Psoas muscle (tissue), 8 donors: ENCODE measurements around the gene ATP13A3. TPM values are rescaled to one million over a fixed set of nuclear protein-coding genes. Genes with fewer than 3 reads are reported as not detected.
"Not testable (repeated sequence)": the region's sequence is repeated elsewhere in the genome, so short reads cannot be mapped to it uniquely, and the experiment has no call there.

ENCODE experiments used
- ATAC-seq, 4 donors: fragments of 200-7000 bp; cut with Tn5 transposase; one replicate each; pipeline ENCODE4 v1.9.1; 2020; ENCODE audit warnings: moderate library complexity in 3 of 4, mild to moderate bottlenecking in 2 of 4
- DNase-seq, 2 donors: peaks; one replicate each; pipeline ENCODE4 v3.0.0-alpha.2; 2020
- H3K27ac ChIP-seq: fragments of 200-600 bp; one replicate; pipeline ENCODE4 v1.8.0; 2022
- H3K27me3 ChIP-seq, 3 donors: fragments of 200-600 bp in 1 of 3; one replicate each; pipeline versions ENCODE4 v1.6.1 to v1.8.0; 2013 to 2022; ENCODE audit warnings: low read length in 2 of 3, mild to moderate bottlenecking in 2 of 3, moderate library complexity in 1 of 3; ENCODE audit not compliant: insufficient read depth in 3 of 3
- H3K36me3 ChIP-seq, 2 donors: fragments of 200-600 bp in 1 of 2; one replicate each; pipeline versions ENCODE4 v1.6.1 to v1.8.0; 2013 to 2022; ENCODE audit warnings: low read depth in 1 of 2, mild to moderate bottlenecking in 1 of 2, moderate library complexity in 1 of 2; ENCODE audit not compliant: insufficient read depth in 1 of 2
- H3K4me1 ChIP-seq: fragments of 200-600 bp; one replicate; pipeline ENCODE4 v1.8.0; 2022
- H3K4me3 ChIP-seq: fragments of 200-600 bp; one replicate; pipeline ENCODE4 v1.8.0; 2022; ENCODE audit warnings: mild to moderate bottlenecking
- H3K9me3 ChIP-seq: fragments of 200-600 bp; one replicate; pipeline ENCODE4 v1.8.0; 2022
- WGBS, 3 donors: extraction: QIAGEN DNeasy Blood & Tissue Kit; methylation state at CpG; one replicate each; pipeline versions ENCODE4 v1.1.6 to v1.1.7; 2013; 5-methylcytosine and 5-hydroxymethylcytosine counted together
- intact Hi-C, 2 donors: fragments of 100-400 bp; cut with DNase I; formaldehyde crosslinking; loops; one replicate each; pipeline versions ENCODE4 v1.11.0 to v1.14.2; 2022
- polyA plus RNA-seq, 3 donors: library from polyadenylated mRNA; stranded (reverse); fragments of 200-250 nt; gene quantifications; one replicate each; pipeline ENCODE4 v1.2.3, GENCODE V29; 2013
- total RNA-seq, 4 donors: library from RNA; stranded (reverse); fragmentation: NEBNext Ultra II Directional in 2 of 4; extraction: Animal tissue kit (Norgen Biotek cat#: 25700) in 2 of 4; gene quantifications; one replicate each; pipeline versions ENCODE4 v1.2.1 to v1.2.4, GENCODE V29; 2021 to 2023
- TF ChIP-seq, protein P1 (sequence below): fragments of 200-600 bp; IDR thresholded peaks from one replicate; pipeline ENCODE4 v1.8.0; 2022; ENCODE audit warnings: antibody characterized with exemption
- donor health status: healthy with polysubstance abuse.
- donor health status: DM: no; HTN: no; CAD: no; lungs with moderate emphysema.
- donor health status: Bipolar disorder and iron deficiency.
- donor health status: healthy.
- donor health status: DM: yes; HTN: yes; CAD: no.
- donor health status: DM: no; HTN: no; CAD: no.
- donor health status: DM: no; HTN: no; CAD: no.
- donor health status: DM: yes; HTN: yes; CAD: no.

The ATP13A3 gene
- total and polyA plus RNA-seq, 7 donors: 10.4 to 72.7 (median 46.6) TPM

DNA sequence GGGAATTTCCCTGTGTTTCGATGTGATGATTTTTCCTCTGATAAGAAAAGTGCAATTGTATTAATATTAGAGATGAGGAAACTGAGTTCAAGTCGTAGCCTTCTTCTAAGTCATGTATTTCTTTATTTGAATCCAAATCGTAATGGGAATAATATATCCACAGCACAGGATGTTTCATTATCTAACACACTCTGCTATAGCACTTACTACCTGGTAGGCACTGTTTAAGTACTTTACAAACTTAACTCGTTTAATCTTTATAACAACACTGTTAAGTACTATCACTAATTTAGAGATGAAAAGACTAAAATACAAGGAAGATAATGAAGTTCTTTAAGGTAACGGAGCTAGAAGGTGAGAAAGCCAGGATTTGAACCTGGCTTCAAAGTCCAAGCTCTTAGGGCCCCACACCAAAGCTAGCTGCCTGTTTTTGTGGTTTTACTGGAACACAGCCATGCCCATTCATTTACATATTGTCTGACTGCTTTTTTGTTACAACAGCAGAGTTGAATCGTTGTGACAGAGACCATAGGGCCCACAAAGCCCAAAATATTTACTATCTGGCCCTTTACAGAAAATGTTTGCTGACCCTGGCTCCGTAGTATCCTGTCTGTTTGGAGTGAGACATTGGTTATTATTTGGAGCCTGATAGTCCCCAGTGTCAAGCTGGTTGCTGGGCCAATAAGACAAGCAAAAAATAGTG, 9.6 kb upstream of the ATP13A3 start:
- intact Hi-C loops: no loop called here
- no peak overlapping the region for H3K27ac ChIP-seq
- 72 to 77% (median 74%) methylated on average over 7 of the region's 7 CpGs for WGBS, 3 donors

GRCh38 chr3:194494951-194495374, 8.2 kb upstream of the ATP13A3 start:
- Histone ChIP-seq H3K36me3 (no peaks in the 10 kb centered on the region), H3K27me3 (no peaks in the 10 kb centered on the region), H3K9me3 (no peaks in the 10 kb centered on the region), H3K27ac (no peak overlapping the region), H3K4me3 (no peak overlapping the region), H3K4me1 (peaks cover 14% of the 10 kb centered on the region)
- intact Hi-C loops: no loop called here
- DNase-seq: no peak
- no peak for ATAC-seq
- TF ChIP-seq, protein P1, sequence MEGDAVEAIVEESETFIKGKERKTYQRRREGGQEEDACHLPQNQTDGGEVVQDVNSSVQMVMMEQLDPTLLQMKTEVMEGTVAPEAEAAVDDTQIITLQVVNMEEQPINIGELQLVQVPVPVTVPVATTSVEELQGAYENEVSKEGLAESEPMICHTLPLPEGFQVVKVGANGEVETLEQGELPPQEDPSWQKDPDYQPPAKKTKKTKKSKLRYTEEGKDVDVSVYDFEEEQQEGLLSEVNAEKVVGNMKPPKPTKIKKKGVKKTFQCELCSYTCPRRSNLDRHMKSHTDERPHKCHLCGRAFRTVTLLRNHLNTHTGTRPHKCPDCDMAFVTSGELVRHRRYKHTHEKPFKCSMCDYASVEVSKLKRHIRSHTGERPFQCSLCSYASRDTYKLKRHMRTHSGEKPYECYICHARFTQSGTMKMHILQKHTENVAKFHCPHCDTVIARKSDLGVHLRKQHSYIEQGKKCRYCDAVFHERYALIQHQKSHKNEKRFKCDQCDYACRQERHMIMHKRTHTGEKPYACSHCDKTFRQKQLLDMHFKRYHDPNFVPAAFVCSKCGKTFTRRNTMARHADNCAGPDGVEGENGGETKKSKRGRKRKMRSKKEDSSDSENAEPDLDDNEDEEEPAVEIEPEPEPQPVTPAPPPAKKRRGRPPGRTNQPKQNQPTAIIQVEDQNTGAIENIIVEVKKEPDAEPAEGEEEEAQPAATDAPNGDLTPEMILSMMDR: no peak
- 58 to 66% (median 60%) methylated on average over 5 of the region's 5 CpGs for WGBS, 3 donors

More for the DNA sequence above, 9.6 kb upstream of the ATP13A3 start:
- H3K36me3 ChIP-seq: no peaks in the 10 kb centered on the region
- ATAC-seq (no peak), DNase-seq (no peak)
- H3K9me3 ChIP-seq: no peaks in the 10 kb centered on the region
- peaks cover 14% of the 10 kb centered on the region for H3K4me1 ChIP-seq
- H3K27me3 ChIP-seq: no peaks in the 10 kb centered on the region
- TF ChIP-seq, protein P1: no peak
- no peak overlapping the region for H3K4me3 ChIP-seq

DNA sequence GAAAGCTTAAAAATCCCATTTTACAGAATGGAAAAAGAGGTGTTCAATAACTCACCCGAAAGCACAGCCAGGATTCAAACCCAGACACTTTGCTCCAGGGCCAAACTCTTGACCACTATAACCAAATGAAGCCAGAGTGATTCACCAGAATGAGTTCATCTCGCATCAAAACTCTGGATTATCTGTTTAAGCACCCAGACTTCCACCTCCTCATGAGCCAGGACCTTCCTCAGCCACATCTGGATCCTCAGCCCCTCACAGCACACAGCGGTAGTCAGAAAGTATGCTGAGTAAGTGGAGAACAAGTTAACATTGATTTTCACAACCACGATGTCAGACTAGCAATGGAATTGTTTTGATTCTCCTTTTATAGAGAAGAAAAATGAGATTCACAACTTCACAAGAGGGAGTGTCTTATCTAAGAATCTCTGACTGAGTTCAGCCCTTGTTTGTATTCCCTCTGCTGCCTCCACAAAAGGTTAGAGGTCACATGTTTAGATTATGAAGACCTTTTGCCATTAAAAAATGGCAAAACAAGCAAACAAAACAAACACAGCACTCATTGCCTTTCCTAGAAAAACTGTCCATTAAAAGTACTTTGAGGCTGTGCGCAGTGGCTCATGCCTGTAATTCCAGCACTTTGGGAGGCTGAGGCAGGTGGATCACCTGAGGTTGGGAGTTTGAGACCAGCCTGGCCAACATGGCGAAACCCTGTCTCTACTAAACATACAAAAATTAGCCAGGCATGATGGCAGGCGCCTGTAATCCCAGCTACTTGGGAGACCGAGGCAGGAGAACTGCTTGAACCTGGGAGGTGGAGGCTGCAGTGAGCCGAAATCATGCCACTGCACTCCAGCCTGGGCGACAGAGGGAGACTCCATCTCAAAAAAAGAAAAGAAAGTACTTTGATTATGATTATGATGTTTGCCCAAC, 7.5 kb upstream of the ATP13A3 start:
- DNase-seq, H3K27me3 ChIP-seq, H3K36me3 ChIP-seq, H3K9me3 ChIP-seq, H3K27ac ChIP-seq, intact Hi-C loops, H3K4me3 ChIP-seq, ATAC-seq: not testable (repeated sequence)
- peaks cover 14% of the 10 kb centered on the region for H3K4me1 ChIP-seq
- 86 to 89% (median 86%) methylated on average over 10 of the region's 10 CpGs for WGBS, 3 donors

GRCh38 chr3:194492001-194492400, 5.2 kb upstream of the ATP13A3 start:
- no peaks in the 10 kb centered on the region for H3K27me3 ChIP-seq
- TF ChIP-seq, protein P1: no peak
- no peak overlapping the region for H3K4me3 ChIP-seq
- DNase-seq (no peak), ATAC-seq (no peak)
- H3K36me3 ChIP-seq: no peaks in the 10 kb centered on the region
- peaks cover 11% of the 10 kb centered on the region for H3K4me1 ChIP-seq
- intact Hi-C loops: no loop called here
- H3K27ac ChIP-seq: no peak overlapping the region
- 88 to 91% (median 88%) methylated on average over 5 of the region's 5 CpGs for WGBS, 3 donors
- H3K9me3 ChIP-seq: no peaks in the 10 kb centered on the region
